HFFc6 (cell line): ENCODE results near the gene ZDHHC20. TPM values are rescaled to one million over a fixed set of nuclear protein-coding genes. Genes with fewer than 3 reads are reported as not detected.
"Not testable (repeated sequence)": the region's sequence is repeated elsewhere in the genome, so short reads cannot be mapped to it uniquely, and the experiment has no call there.

ENCODE experiments used
- DNase-seq: peaks from one replicate; pipeline ENCODE4 v3.0.0-alpha.2; 2018
- H3K27ac Mint-ChIP-seq: 2 replicates; pipeline ENCODE4 v1.8.0; 2020; ENCODE audit warnings: mild to moderate bottlenecking, mixed read lengths
- H3K27me3 Mint-ChIP-seq: 2 replicates; pipeline ENCODE4 v1.8.0; 2021; ENCODE audit warnings: mild to moderate bottlenecking, moderate library complexity, mixed read lengths; ENCODE audit not compliant: insufficient read depth
- H3K36me3 Mint-ChIP-seq: 2 replicates; pipeline ENCODE4 v1.8.0; 2021; ENCODE audit warnings: low read depth, mixed read lengths
- H3K4me1 Mint-ChIP-seq: 2 replicates; pipeline ENCODE4 v1.8.0; 2020; ENCODE audit warnings: low read depth, mixed read lengths
- H3K4me3 Mint-ChIP-seq: 2 replicates; pipeline ENCODE4 v1.8.0; 2020; ENCODE audit warnings: mild to moderate bottlenecking, moderate library complexity, mixed read lengths
- H3K9me3 Mint-ChIP-seq: 2 replicates; pipeline ENCODE4 v1.8.0; 2020; ENCODE audit warnings: mild to moderate bottlenecking, mixed read lengths
- total RNA-seq, 6 experiments: library from RNA; stranded (reverse); fragmentation: NEBNext Ultra II Directional; extraction: Animal tissue kit (Norgen Biotek cat#: 25700); gene quantifications; 2 replicates in 1 of 6; 3 replicates in 5 of 6; pipeline ENCODE4 v1.2.3, GENCODE V29; 2021
- TF ChIP-seq, protein P1 (sequence below): fragments of 200-600 bp; sonication (generic); IDR thresholded peaks from 2 replicates; pipeline ENCODE4 v1.5.0; 2021; ENCODE audit warnings: antibody characterized with exemption, mild to moderate bottlenecking

Gene ZDHHC20
- total RNA-seq, 6 experiments from 2014 or later = 65.3 to 75.1 (median 69.6) TPM

GRCh38 chr13:21383090-21383489 is 76.0 kb downstream of the ZDHHC20 start:
- Mint-ChIP-seq H3K27me3 (peaks cover 2% of the 10 kb centered on the region; the same call in 1 of the 2 replicates), H3K4me3 (no peak overlapping the region), H3K4me1 (no peaks in the 10 kb centered on the region), H3K27ac (no peak overlapping the region), H3K36me3 (peaks cover 38% of the 10 kb centered on the region), H3K9me3 (peaks cover 10% of the 10 kb centered on the region)
- TF ChIP-seq, protein P1, sequence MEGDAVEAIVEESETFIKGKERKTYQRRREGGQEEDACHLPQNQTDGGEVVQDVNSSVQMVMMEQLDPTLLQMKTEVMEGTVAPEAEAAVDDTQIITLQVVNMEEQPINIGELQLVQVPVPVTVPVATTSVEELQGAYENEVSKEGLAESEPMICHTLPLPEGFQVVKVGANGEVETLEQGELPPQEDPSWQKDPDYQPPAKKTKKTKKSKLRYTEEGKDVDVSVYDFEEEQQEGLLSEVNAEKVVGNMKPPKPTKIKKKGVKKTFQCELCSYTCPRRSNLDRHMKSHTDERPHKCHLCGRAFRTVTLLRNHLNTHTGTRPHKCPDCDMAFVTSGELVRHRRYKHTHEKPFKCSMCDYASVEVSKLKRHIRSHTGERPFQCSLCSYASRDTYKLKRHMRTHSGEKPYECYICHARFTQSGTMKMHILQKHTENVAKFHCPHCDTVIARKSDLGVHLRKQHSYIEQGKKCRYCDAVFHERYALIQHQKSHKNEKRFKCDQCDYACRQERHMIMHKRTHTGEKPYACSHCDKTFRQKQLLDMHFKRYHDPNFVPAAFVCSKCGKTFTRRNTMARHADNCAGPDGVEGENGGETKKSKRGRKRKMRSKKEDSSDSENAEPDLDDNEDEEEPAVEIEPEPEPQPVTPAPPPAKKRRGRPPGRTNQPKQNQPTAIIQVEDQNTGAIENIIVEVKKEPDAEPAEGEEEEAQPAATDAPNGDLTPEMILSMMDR = no peak
- DNase-seq = no peak

DNA sequence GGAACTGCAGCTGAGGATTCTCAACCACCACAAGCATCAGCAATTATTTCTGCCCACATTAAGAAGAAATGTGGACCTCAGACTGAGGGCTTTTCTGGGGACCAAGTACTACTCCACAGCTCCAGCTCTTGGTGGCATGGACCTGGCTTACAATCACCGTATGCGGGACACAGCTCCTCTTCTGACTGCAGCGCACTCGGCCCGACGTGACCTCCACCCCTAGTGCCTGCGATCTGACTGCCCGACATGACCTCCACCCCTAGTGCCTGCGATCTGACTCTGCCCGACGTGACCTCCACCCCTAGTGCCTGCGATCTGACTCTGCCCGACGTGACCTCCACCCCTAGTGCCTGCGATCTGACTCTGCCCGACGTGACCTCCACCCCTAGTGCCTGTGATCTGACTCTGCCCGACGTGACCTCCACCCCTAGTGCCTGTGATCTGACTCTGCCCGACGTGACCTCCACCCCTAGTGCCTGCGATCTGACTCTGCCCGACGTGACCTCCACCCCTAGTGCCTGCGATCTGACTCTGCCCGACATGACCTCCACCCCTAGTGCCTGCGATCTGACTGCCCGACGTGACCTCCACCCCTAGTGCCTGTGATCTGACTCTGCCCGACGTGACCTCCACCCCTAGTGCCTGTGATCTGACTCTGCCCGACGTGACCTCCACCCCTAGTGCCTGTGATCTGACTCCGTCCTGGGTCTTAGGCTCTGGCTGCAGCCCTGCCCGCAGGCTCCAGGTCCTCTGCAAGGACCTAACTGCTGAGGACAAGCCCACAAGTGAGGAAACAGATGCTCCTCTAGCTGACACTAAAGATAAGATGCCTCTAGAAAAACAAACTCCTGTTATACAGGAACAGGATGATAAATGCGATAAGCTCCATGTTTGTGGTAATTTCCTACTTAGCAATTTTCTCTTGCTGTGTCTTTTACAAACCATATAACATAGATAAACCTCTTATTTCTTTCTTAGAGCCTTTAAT is 81.8 kb downstream of the ZDHHC20 start:
- not testable (repeated sequence) for H3K4me1 Mint-ChIP-seq, H3K4me3 Mint-ChIP-seq, H3K9me3 Mint-ChIP-seq, H3K27me3 Mint-ChIP-seq, DNase-seq, H3K27ac Mint-ChIP-seq
- peaks cover 12% of the 10 kb centered on the region for H3K36me3 Mint-ChIP-seq

DNA sequence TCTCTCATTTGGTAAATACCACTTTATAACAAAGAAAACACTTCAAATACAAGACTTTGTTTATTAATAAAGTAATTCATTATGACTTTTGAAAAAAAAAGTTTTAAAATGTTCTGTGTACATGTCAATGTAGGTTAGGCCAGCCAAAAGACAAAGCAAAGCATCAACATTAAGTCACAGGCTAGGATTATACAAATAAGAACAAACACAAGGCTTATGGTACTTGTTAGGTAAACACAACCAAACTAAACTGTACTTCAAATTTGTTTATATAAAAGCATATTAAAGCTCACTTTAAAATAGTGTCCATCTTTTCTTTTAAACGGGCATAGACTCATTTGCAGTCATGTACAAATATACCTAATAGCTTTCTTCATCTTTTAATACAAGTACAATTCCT is 86.6 kb downstream of the ZDHHC20 start:
- DNase-seq = no peak
- Mint-ChIP-seq H3K27ac (no peak overlapping the region), H3K27me3 (no peaks in the 10 kb centered on the region), H3K4me1 (no peaks in the 10 kb centered on the region), H3K36me3 (peaks cover 2% of the 10 kb centered on the region; the same call in 1 of the 2 replicates), H3K4me3 (no peak overlapping the region), H3K9me3 (no peaks in the 10 kb centered on the region)
- TF ChIP-seq, protein P1 = no peak

DNA sequence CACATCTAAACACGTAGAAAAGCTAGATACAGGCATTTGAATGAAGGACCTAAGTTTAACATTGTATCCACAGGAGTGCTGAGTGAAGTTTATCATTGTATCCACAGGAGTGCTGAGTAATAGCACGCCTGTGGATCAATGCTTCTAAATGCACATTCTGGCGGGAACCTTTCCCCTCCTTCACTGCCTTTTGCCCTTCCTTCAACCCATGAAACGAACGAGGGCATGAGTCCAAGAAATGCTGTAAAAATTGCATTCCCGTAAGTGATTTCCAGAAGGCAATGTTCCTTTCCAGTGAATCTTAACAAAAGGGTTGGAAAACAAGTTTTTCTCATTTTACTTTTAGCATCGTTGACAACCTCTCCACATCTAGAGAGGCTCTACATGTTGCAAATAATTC is 88.1 kb downstream of the ZDHHC20 start:
- no peaks in the 10 kb centered on the region for H3K27me3 Mint-ChIP-seq
- H3K27ac Mint-ChIP-seq = no peak overlapping the region
- TF ChIP-seq, protein P1 = no peak
- no peak overlapping the region for H3K4me3 Mint-ChIP-seq
- no peaks in the 10 kb centered on the region for H3K36me3 Mint-ChIP-seq
- no peaks in the 10 kb centered on the region for H3K4me1 Mint-ChIP-seq
- no peaks in the 10 kb centered on the region for H3K9me3 Mint-ChIP-seq
- no peak for DNase-seq

- no peak for DNase-seq
- peaks cover 7% of the 10 kb centered on the region; the same call in 1 of the 2 replicates for H3K36me3 Mint-ChIP-seq
Measured at GRCh38 chr13:21365574-21365973, 93.5 kb downstream of the ZDHHC20 start.

More at GRCh38 chr13:21365574-21365973, 93.5 kb downstream of the ZDHHC20 start:
- TF ChIP-seq, protein P1 = no peak
- no peak overlapping the region for H3K4me3 Mint-ChIP-seq
- no peaks in the 10 kb centered on the region; the same call in none of the 2 replicates for H3K9me3 Mint-ChIP-seq
- H3K4me1 Mint-ChIP-seq = no peaks in the 10 kb centered on the region
- peaks cover 5% of the 10 kb centered on the region for H3K27me3 Mint-ChIP-seq
- no peak overlapping the region for H3K27ac Mint-ChIP-seq
